Measurements from ENCODE around the gene HACD2.
A peak's percentile ranks its signal among the peaks of the same experiment; 100 is the strongest.

DNA sequence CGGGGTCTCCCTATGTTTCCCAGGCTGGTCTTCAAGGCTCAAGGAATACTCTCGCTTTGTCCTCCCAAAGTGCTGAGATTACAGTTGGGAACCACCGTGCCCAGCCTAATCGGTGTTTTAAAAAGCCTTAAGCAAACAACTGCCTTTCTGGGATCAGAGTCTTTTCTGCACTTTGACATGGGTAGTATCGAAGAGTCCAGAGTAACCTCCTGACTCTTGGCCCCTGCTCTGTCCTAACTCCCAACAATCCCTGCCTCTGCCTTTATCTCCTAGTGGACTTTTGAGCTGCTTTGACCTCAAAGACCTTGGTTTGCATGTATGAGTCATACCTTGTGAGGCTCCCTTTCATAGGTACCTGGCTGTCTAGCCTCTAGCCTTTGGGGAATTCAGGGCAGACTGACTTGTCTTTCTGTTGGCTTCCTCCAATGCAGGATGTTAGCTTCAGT lies 21.0 kb upstream of the HACD2 start:
- TF ChIP-seq TCF12 (IDR thresholded peaks at IDR 0.05) = no peak
- no peak for TF ChIP-seq TAF1 (IDR thresholded peaks at IDR 0.05; ENCODE audit: borderline replicate concordance, low read depth, low read length)
- TF ChIP-seq, protein P1, sequence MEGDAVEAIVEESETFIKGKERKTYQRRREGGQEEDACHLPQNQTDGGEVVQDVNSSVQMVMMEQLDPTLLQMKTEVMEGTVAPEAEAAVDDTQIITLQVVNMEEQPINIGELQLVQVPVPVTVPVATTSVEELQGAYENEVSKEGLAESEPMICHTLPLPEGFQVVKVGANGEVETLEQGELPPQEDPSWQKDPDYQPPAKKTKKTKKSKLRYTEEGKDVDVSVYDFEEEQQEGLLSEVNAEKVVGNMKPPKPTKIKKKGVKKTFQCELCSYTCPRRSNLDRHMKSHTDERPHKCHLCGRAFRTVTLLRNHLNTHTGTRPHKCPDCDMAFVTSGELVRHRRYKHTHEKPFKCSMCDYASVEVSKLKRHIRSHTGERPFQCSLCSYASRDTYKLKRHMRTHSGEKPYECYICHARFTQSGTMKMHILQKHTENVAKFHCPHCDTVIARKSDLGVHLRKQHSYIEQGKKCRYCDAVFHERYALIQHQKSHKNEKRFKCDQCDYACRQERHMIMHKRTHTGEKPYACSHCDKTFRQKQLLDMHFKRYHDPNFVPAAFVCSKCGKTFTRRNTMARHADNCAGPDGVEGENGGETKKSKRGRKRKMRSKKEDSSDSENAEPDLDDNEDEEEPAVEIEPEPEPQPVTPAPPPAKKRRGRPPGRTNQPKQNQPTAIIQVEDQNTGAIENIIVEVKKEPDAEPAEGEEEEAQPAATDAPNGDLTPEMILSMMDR (IDR thresholded peaks at IDR 0.05) = no peak
- no peak for TF ChIP-seq TEAD4 (IDR thresholded peaks at IDR 0.05; ENCODE audit: borderline replicate concordance, insufficient read depth)
- TF ChIP-seq GATA2 (CRISPR knock-in tag; IDR thresholded peaks at IDR 0.05) = no peak
- no peak for TF ChIP-seq EP300 (IDR thresholded peaks at IDR 0.05; ENCODE audit: borderline replicate concordance in 1 of 2, low read depth in 1 of 2, low read length in 1 of 2)
- TF ChIP-seq, protein P2, sequence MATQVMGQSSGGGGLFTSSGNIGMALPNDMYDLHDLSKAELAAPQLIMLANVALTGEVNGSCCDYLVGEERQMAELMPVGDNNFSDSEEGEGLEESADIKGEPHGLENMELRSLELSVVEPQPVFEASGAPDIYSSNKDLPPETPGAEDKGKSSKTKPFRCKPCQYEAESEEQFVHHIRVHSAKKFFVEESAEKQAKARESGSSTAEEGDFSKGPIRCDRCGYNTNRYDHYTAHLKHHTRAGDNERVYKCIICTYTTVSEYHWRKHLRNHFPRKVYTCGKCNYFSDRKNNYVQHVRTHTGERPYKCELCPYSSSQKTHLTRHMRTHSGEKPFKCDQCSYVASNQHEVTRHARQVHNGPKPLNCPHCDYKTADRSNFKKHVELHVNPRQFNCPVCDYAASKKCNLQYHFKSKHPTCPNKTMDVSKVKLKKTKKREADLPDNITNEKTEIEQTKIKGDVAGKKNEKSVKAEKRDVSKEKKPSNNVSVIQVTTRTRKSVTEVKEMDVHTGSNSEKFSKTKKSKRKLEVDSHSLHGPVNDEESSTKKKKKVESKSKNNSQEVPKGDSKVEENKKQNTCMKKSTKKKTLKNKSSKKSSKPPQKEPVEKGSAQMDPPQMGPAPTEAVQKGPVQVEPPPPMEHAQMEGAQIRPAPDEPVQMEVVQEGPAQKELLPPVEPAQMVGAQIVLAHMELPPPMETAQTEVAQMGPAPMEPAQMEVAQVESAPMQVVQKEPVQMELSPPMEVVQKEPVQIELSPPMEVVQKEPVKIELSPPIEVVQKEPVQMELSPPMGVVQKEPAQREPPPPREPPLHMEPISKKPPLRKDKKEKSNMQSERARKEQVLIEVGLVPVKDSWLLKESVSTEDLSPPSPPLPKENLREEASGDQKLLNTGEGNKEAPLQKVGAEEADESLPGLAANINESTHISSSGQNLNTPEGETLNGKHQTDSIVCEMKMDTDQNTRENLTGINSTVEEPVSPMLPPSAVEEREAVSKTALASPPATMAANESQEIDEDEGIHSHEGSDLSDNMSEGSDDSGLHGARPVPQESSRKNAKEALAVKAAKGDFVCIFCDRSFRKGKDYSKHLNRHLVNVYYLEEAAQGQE (IDR thresholded peaks at IDR 0.05; ENCODE audit: low read depth, low read length) = no peak
- no peak for TF ChIP-seq YY1 (IDR thresholded peaks at IDR 0.05; ENCODE audit: low read depth)
- TF ChIP-seq POLR2AphosphoS5 (IDR thresholded peaks at IDR 0.05; ENCODE audit: low read depth, low read length) = peak; percentile 37

Measured in SK-N-SH (cell line).